ENCODE results near the gene NFKBIZ.

DNA sequence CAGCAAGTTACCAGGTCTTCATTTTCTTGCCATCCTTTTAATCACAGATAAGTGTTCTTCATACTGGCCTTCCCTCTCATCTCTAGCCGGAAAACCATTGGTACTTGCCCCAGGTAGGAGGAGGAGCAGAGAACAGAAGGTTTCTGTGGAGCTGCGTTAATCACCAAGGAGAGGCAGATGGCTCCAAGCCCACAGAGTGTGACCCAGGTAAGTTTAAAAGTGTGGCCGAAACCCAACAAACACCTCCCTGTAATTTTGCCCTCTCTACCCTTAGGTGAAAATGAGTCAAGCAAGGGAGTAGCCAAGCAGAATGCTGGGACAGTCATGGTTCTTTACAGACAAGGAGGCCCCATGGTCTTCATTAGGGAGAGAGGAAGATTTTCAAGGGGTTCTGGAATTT is 37.3 kb downstream of the NFKBIZ start:
- no peak for TF ChIP-seq POLR2A (IDR thresholded peaks at IDR 0.05; ENCODE audit: low read length)
- TF ChIP-seq GATA1 (IDR thresholded peaks at IDR 0.05; ENCODE audit: low read depth, low read length) = no peak

Measured in erythroblast (primary cell).